Activated naive CD8-positive, alpha-beta T cell treated with anti-CD3 and anti-CD28 coated beads, Interleukin-2, amount 10 ng/mL, durations not matched to agents 7 days and 5 days (primary cell): Measurements from ENCODE around the gene THRSP. TPM values are rescaled to one million over a fixed set of nuclear protein-coding genes. Genes with fewer than 3 reads are reported as not detected.
"Not testable (repeated sequence)": the region's sequence is repeated elsewhere in the genome, so short reads cannot be mapped to it uniquely, and the experiment has no call there.

Experiments used
- ATAC-seq: fragments of 150-1000 bp; cut with Tn5 transposase; one replicate; pipeline ENCODE4 v1.10.0; 2021; ENCODE audit warnings: low read depth, moderate library complexity
- POLR2A ChIA-PET: fragments of 350-600 bp; sonication (Branson Sonifier 250); formaldehyde crosslinking; loops from one replicate; lab custom pipeline; 2021; ENCODE audit warnings: antibody characterized with exemption; lab: Charles Lee
- DNase-seq: peaks from one replicate; pipeline ENCODE4 v3.0.0; 2021
- H3K27ac Mint-ChIP-seq: one replicate; pipeline ENCODE4 v1.8.0; 2022; ENCODE audit warnings: mild to moderate bottlenecking, mixed read lengths
- H3K27me3 Mint-ChIP-seq: one replicate; pipeline ENCODE4 v1.8.0; 2022; ENCODE audit warnings: mild to moderate bottlenecking, moderate library complexity, mixed read lengths
- H3K36me3 Mint-ChIP-seq: one replicate; pipeline ENCODE4 v1.8.0; 2021; ENCODE audit warnings: mild to moderate bottlenecking, mixed read lengths
- H3K4me1 Mint-ChIP-seq: one replicate; pipeline ENCODE4 v1.8.0; 2021; ENCODE audit warnings: mixed read lengths
- H3K4me3 Mint-ChIP-seq: one replicate; pipeline ENCODE4 v1.8.0; 2022; ENCODE audit warnings: mild to moderate bottlenecking, moderate library complexity, mixed read lengths
- H3K9me3 Mint-ChIP-seq: one replicate; pipeline ENCODE4 v1.8.0; 2021; ENCODE audit warnings: mixed read lengths
- total RNA-seq, 2 experiments: library from RNA; stranded (reverse); gene quantifications; one replicate each; pipeline ENCODE4 v1.2.3, GENCODE V29; 2021

Gene THRSP
- total RNA-seq, 2 experiments from 2014 or later = not detected

GRCh38 chr11:78031629-78032028, 32.0 kb upstream of the THRSP start:
- POLR2A ChIA-PET = interaction anchor here (0.7 kb wide), 1 partner anchor 885 kb away, joined by 3 read pairs; no protein-coding TSS in a partner anchor
- peaks cover 8% of the 10 kb centered on the region for H3K27me3 Mint-ChIP-seq
- no peak overlapping the region for H3K4me3 Mint-ChIP-seq
- H3K9me3 Mint-ChIP-seq = peaks cover 3% of the 10 kb centered on the region
- H3K4me1 Mint-ChIP-seq = peaks cover 1% of the 10 kb centered on the region
- no peak overlapping the region for H3K27ac Mint-ChIP-seq
- no peak for ATAC-seq
- H3K36me3 Mint-ChIP-seq = no peaks in the 10 kb centered on the region
- no peak for DNase-seq

GRCh38 chr11:78032090-78032489, 31.6 kb upstream of the THRSP start:
- Mint-ChIP-seq H3K27ac (no peak overlapping the region), H3K9me3 (peaks cover 3% of the 10 kb centered on the region), H3K4me3 (no peak overlapping the region), H3K4me1 (peaks cover 1% of the 10 kb centered on the region), H3K36me3 (no peaks in the 10 kb centered on the region), H3K27me3 (peaks cover 8% of the 10 kb centered on the region)
- POLR2A ChIA-PET = interaction anchor here (0.6 kb wide), 1 partner anchor 250 kb away, joined by 3 read pairs; no protein-coding TSS in a partner anchor
- DNase-seq (no peak), ATAC-seq (no peak)

GRCh38 chr11:78033040-78033439, 30.6 kb upstream of the THRSP start:
- Mint-ChIP-seq H3K4me3 (no peak overlapping the region), H3K36me3 (no peaks in the 10 kb centered on the region), H3K4me1 (peaks cover 1% of the 10 kb centered on the region), H3K27me3 (peaks cover 8% of the 10 kb centered on the region), H3K27ac (no peak overlapping the region), H3K9me3 (no peaks in the 10 kb centered on the region)
- POLR2A ChIA-PET = no interaction called here
- ATAC-seq (no peak), DNase-seq (no peak)

- Mint-ChIP-seq H3K4me3 (no peak overlapping the region), H3K9me3 (no peaks in the 10 kb centered on the region), H3K36me3 (no peaks in the 10 kb centered on the region), H3K27ac (no peak overlapping the region), H3K4me1 (peaks cover 3% of the 10 kb centered on the region), H3K27me3 (peaks cover 5% of the 10 kb centered on the region)
- DNase-seq = no peak
- ATAC-seq = no peak
- POLR2A ChIA-PET = no interaction called here
These were observed 29.0 kb upstream of the THRSP start for GRCh38 chr11:78034623-78035022.

GRCh38 chr11:78036313-78036712, 27.3 kb upstream of the THRSP start:
- Mint-ChIP-seq H3K4me3 (no peak overlapping the region), H3K9me3 (no peaks in the 10 kb centered on the region), H3K27me3 (peaks cover 5% of the 10 kb centered on the region), H3K36me3 (no peaks in the 10 kb centered on the region), H3K27ac (no peak overlapping the region), H3K4me1 (peaks cover 11% of the 10 kb centered on the region)
- no peak for ATAC-seq
- no peak for DNase-seq
- POLR2A ChIA-PET = no interaction called here

- peaks cover 3% of the 10 kb centered on the region for H3K9me3 Mint-ChIP-seq
- ATAC-seq = no peak
- DNase-seq = no peak
- H3K36me3 Mint-ChIP-seq = peaks cover 2% of the 10 kb centered on the region
- H3K27me3 Mint-ChIP-seq = peaks cover 8% of the 10 kb centered on the region
- no peak overlapping the region for H3K27ac Mint-ChIP-seq
- H3K4me1 Mint-ChIP-seq = peaks cover 11% of the 10 kb centered on the region
- POLR2A ChIA-PET = no interaction called here
- H3K4me3 Mint-ChIP-seq = no peak overlapping the region
These were observed 26.6 kb upstream of the THRSP start for GRCh38 chr11:78037056-78037455.

- Mint-ChIP-seq H3K9me3 (peaks cover 3% of the 10 kb centered on the region), H3K4me1 (peaks cover 11% of the 10 kb centered on the region), H3K4me3 (no peak overlapping the region), H3K27me3 (peaks cover 3% of the 10 kb centered on the region), H3K36me3 (peaks cover 2% of the 10 kb centered on the region), H3K27ac (no peak overlapping the region)
- ATAC-seq (no peak), DNase-seq (no peak)
- POLR2A ChIA-PET = no interaction called here
These were observed 25.6 kb upstream of the THRSP start for GRCh38 chr11:78037825-78038620.

- POLR2A ChIA-PET = no interaction called here
- Mint-ChIP-seq H3K9me3 (peaks cover 3% of the 10 kb centered on the region), H3K4me3 (no peak overlapping the region), H3K27me3 (peaks cover 3% of the 10 kb centered on the region), H3K4me1 (peaks cover 11% of the 10 kb centered on the region), H3K27ac (peak overlapping the region; percentile 42), H3K36me3 (peaks cover 2% of the 10 kb centered on the region)
- ATAC-seq = no peak
- no peak for DNase-seq
These were observed 24.9 kb upstream of the THRSP start for GRCh38 chr11:78038697-78039313.

GRCh38 chr11:78039391-78039918, 24.2 kb upstream of the THRSP start:
- peaks cover 2% of the 10 kb centered on the region for H3K36me3 Mint-ChIP-seq
- peak overlapping the region; percentile 68 for H3K4me3 Mint-ChIP-seq
- DNase-seq = no peak
- peaks cover 10% of the 10 kb centered on the region for H3K4me1 Mint-ChIP-seq
- ATAC-seq = peak; percentile 17
- H3K27ac Mint-ChIP-seq = peak overlapping the region; percentile 78
- peaks cover 3% of the 10 kb centered on the region for H3K27me3 Mint-ChIP-seq
- POLR2A ChIA-PET = no interaction called here
- H3K9me3 Mint-ChIP-seq = peaks cover 3% of the 10 kb centered on the region

- POLR2A ChIA-PET = no interaction called here
- Mint-ChIP-seq H3K27ac (peak overlapping the region; percentile 78), H3K4me3 (peak overlapping the region; percentile 68), H3K9me3 (peaks cover 3% of the 10 kb centered on the region), H3K27me3 (peaks cover 3% of the 10 kb centered on the region), H3K4me1 (peaks cover 10% of the 10 kb centered on the region), H3K36me3 (peaks cover 2% of the 10 kb centered on the region)
- DNase-seq = peak; percentile 39
- ATAC-seq = peak; percentile 54
These were observed 23.6 kb upstream of the THRSP start for GRCh38 chr11:78039919-78040671.

GRCh38 chr11:78040691-78041379, 22.8 kb upstream of the THRSP start:
- Mint-ChIP-seq H3K27me3 (peaks cover 3% of the 10 kb centered on the region), H3K4me3 (no peak overlapping the region), H3K27ac (no peak overlapping the region), H3K36me3 (peaks cover 2% of the 10 kb centered on the region), H3K4me1 (peaks cover 12% of the 10 kb centered on the region), H3K9me3 (peaks cover 3% of the 10 kb centered on the region)
- POLR2A ChIA-PET = no interaction called here
- DNase-seq (no peak), ATAC-seq (no peak)

GRCh38 chr11:78041380-78041719, 22.3 kb upstream of the THRSP start:
- ATAC-seq, H3K27me3 Mint-ChIP-seq, POLR2A ChIA-PET, H3K36me3 Mint-ChIP-seq, DNase-seq, H3K9me3 Mint-ChIP-seq, H3K4me3 Mint-ChIP-seq: not testable (repeated sequence)
- peaks cover 12% of the 10 kb centered on the region for H3K4me1 Mint-ChIP-seq
- peak overlapping the region; percentile 61 for H3K27ac Mint-ChIP-seq
